GM10847 (cell line): ENCODE measurements around the gene MAX.

Experiments
- POLR2A ChIP-seq: IDR thresholded peaks from 2 replicates; pipeline ENCODE4 v1.6.1; 2011; ENCODE audit not compliant: insufficient read length; ENCODE audit errors: extremely low read depth

The MAX gene

GRCh38 chr14:65035049-65035448 is 67.3 kb downstream of the MAX start:
- TF ChIP-seq POLR2A: no peak

- TF ChIP-seq POLR2A: no peak
These were observed 68.3 kb downstream of the MAX start for GRCh38 chr14:65034021-65034420.

DNA sequence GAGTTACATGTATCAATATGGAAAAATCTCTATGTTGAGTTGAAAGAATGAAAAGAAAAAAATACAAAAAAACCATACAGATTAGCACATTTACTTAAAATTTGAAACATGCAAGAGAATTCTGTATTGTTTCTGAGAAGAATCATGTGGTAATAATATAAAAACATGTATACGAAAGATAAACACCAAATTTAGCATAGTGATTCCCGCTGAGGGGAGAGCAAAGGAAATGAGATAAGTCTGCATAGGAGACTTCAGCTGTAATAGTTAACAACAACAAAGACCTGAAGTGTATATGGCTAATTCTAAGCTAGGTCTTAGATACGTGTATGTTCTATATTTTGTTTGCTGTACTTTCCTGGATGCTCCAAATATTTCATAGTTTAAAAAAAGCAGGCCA is 69.1 kb downstream of the MAX start:
- TF ChIP-seq POLR2A: no peak

DNA sequence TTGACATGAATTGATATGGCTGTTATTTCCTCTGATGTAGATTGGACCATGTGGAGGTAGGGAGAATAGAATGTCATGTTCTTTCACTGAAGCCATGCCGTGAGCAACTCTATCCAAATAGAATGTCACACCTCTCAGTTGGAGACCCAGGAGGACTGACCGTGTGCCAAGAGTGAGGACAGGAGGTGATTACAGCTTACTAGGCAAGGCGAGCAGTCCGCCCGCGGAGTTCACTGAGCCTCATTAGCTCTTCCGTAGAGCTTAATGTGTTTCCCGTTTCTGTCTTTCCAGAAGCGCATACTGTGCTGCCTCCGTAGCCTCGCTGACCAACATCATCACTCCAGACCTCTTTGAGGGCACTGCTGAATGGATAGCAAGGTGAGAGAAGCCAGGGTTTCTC is 70.0 kb downstream of the MAX start:
- no peak for TF ChIP-seq POLR2A

GRCh38 chr14:65028937-65029336 is 73.4 kb downstream of the MAX start:
- no peak for TF ChIP-seq POLR2A

- TF ChIP-seq POLR2A: no peak
These were observed 75.1 kb downstream of the MAX start for GRCh38 chr14:65027127-65027799.

DNA sequence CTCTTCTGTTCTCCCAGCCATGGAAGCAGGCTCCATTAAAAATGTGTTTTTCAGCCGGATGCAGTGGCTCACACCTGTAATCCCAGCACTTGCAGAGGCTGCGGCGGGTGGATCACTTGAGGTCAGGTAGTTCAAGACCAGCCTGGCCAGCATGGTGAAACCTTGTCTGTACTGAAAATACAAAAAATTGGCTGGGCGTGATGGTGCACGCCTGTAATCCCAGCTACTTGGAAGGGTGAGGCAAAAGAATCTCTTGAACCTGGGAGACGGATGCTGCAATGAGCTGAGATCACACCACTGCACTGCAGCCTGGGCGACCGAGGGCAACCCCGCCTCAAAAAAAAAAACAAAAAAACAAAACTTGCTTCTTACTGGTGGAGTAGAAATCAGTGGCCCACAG is 75.8 kb downstream of the MAX start:
- no peak for TF ChIP-seq POLR2A

- no peak for TF ChIP-seq POLR2A
These were observed 76.5 kb downstream of the MAX start for GRCh38 chr14:65025818-65026217.
